ENCODE measurements around the gene DOHH.

- no peak for TF ChIP-seq CTCF (IDR thresholded peaks at IDR 0.05)
- TF ChIP-seq POLR2A (IDR thresholded peaks at IDR 0.05), result no peak
- no peak for TF ChIP-seq EP300 (IDR thresholded peaks at IDR 0.05)
These were observed 8.9 kb downstream of the DOHH start for GRCh38 chr19:3491396-3492119.

Measured in stomach (tissue), 4 donors.